HepG2 (cell line): ENCODE measurements around the gene OGFOD3. TPM values are rescaled to one million over a fixed set of nuclear protein-coding genes. Genes with fewer than 3 reads are reported as not detected.
A peak's percentile ranks its signal among the peaks of the same experiment; 100 is the strongest.

Experiments
- AKAP8 ChIP-seq: sonication (generic); formaldehyde crosslinking; IDR thresholded peaks from 2 replicates; pipeline ENCODE4 v1.5.1; 2020; ENCODE audit warnings: mild to moderate bottlenecking, missing genetic modification reagents
- CAMTA2 ChIP-seq: sonication (generic); formaldehyde crosslinking; IDR thresholded peaks from 2 replicates; pipeline ENCODE4 v1.4.0; 2020; ENCODE audit warnings: mild to moderate bottlenecking, missing genetic modification reagents, borderline replicate concordance
- CREB1 ChIP-seq, 2 experiments: fragments of 450-650 bp in 1 of 2; IDR thresholded peaks; 2 replicates each; pipeline ENCODE4 v1.6.1; 2016 to 2017; ENCODE audit warnings: control low read depth in 1 of 2, mild to moderate bottlenecking in 1 of 2, missing compliant biosample characterization in 1 of 2, missing genetic modification characterization in 1 of 2
- CSRNP1 ChIP-seq: sonication (generic); formaldehyde crosslinking; IDR thresholded peaks from 2 replicates; pipeline ENCODE4 v1.8.1; 2023; ENCODE audit warnings: mild to moderate bottlenecking, missing genetic modification reagents
- GABPB1 ChIP-seq: IDR thresholded peaks from 2 replicates; pipeline ENCODE4 v1.6.1; 2016; ENCODE audit warnings: mild to moderate bottlenecking, missing genetic modification reagents, moderate library complexity, missing compliant biosample characterization
- HOXA3 ChIP-seq: sonication (generic); formaldehyde crosslinking; IDR thresholded peaks from 2 replicates; pipeline ENCODE4 v1.5.0; 2020; ENCODE audit warnings: missing genetic modification reagents
- MYPOP ChIP-seq: sonication (generic); formaldehyde crosslinking; IDR thresholded peaks from 2 replicates; pipeline ENCODE4 v1.8.1; 2023; ENCODE audit warnings: mild to moderate bottlenecking, moderate library complexity, missing genetic modification reagents
- NFKBIZ ChIP-seq: IDR thresholded peaks from 2 replicates; pipeline ENCODE4 v1.6.1; 2018; ENCODE audit warnings: missing genetic modification reagents, missing compliant biosample characterization
- NRL ChIP-seq: sonication (generic); formaldehyde crosslinking; IDR thresholded peaks from 2 replicates; pipeline ENCODE4 v1.5.0; 2020; ENCODE audit warnings: missing genetic modification reagents, mild to moderate bottlenecking, moderate library complexity, borderline replicate concordance
- PATZ1 ChIP-seq: sonication (generic); formaldehyde crosslinking; IDR thresholded peaks from 2 replicates; pipeline ENCODE4 v1.4.0; 2020; ENCODE audit warnings: missing genetic modification reagents
- PBX3 ChIP-seq: sonication (generic); formaldehyde crosslinking; IDR thresholded peaks from 2 replicates; pipeline ENCODE4 v1.8.1; 2023; ENCODE audit warnings: missing genetic modification reagents, inconsistent platforms, borderline replicate concordance
- RXRB ChIP-seq: IDR thresholded peaks from 2 replicates; pipeline ENCODE4 v1.6.1; 2016; ENCODE audit warnings: borderline replicate concordance, missing genetic modification reagents, missing compliant biosample characterization
- SALL1 ChIP-seq: sonication (generic); formaldehyde crosslinking; IDR thresholded peaks from 2 replicates; pipeline ENCODE4 v1.8.0; 2022; ENCODE audit warnings: mild to moderate bottlenecking, missing genetic modification reagents
- SAP130 ChIP-seq: IDR thresholded peaks from 2 replicates; pipeline ENCODE4 v1.6.1; 2016; ENCODE audit warnings: low read depth
- SATB2 ChIP-seq: sonication (generic); formaldehyde crosslinking; IDR thresholded peaks from 2 replicates; pipeline ENCODE4 v1.5.0; 2020; ENCODE audit warnings: missing genetic modification reagents
- THAP8 ChIP-seq: sonication (generic); formaldehyde crosslinking; IDR thresholded peaks from 2 replicates; pipeline ENCODE4 v1.5.1; 2020; ENCODE audit warnings: missing genetic modification reagents, mild to moderate bottlenecking, borderline replicate concordance
- TOPORS ChIP-seq: sonication (generic); formaldehyde crosslinking; IDR thresholded peaks from 2 replicates; pipeline ENCODE4 v1.8.0; 2023; ENCODE audit warnings: mild to moderate bottlenecking, missing genetic modification reagents
- ZNF205 ChIP-seq: IDR thresholded peaks from 2 replicates; pipeline ENCODE4 v1.6.1; 2018; ENCODE audit warnings: missing biosample characterization, missing genetic modification reagents
- ZNF260 ChIP-seq: sonication (generic); formaldehyde crosslinking; IDR thresholded peaks from 2 replicates; pipeline ENCODE4 v1.4.0; 2020; ENCODE audit warnings: missing genetic modification reagents, low read depth, mild to moderate bottlenecking, borderline replicate concordance
- ZNF510 ChIP-seq: sonication (generic); formaldehyde crosslinking; IDR thresholded peaks from 2 replicates; pipeline ENCODE4 v1.4.0; 2020; ENCODE audit warnings: low read depth, mild to moderate bottlenecking, missing genetic modification reagents
- polyA plus RNA-seq, 8 experiments: library from polyadenylated mRNA; depleted of rRNA in 3 of 8; stranded (reverse) in 7 of 8; unstranded in 1 of 8; fragments of >200 nt; fragmentation: Illumina TruSeq in 4 of 8; extraction: Trizol in 4 of 8; gene quantifications; 2 replicates each; pipeline versions ENCODE4 v1.2.1 to v1.2.3, GENCODE V29; 2011 to 2016; ENCODE audit warnings: low read depth in 4 of 8, missing spikeins in 1 of 8, mixed read lengths in 1 of 8; ENCODE audit not compliant: insufficient read depth in 1 of 8
- total RNA-seq, 5 experiments: library from RNA; depleted of rRNA; stranded (reverse); fragments of >200 nt; fragmentation: Illumina TruSeq; extraction: Trizol; gene quantifications; 2 replicates each; pipeline ENCODE4 v1.2.3, GENCODE V29; 2016; ENCODE audit warnings: low read depth in 1 of 5

Gene OGFOD3
- total and polyA plus RNA-seq, 2 of the 13 experiments (the other 11 are each of a cell fraction or from before 2014, with no cell fraction given), result 40.0 to 42.1 TPM

GRCh38 chr17:82461827-82462524, 43.6 kb upstream of the OGFOD3 start (continued):
- TF ChIP-seq CREB1 (IDR thresholded peaks at IDR 0.05) (no peak), CREB1 (CRISPR knock-in tag; IDR thresholded peaks at IDR 0.05) (peak; percentile 43; the same call in 1 of the 2 replicates), SAP130 (CRISPR knock-in tag) (peak; percentile 81), CSRNP1 (CRISPR knock-in tag) (no peak), NFKBIZ (CRISPR knock-in tag) (no peak), ZNF260 (CRISPR knock-in tag) (no peak), MYPOP (no peak), HOXA3 (CRISPR knock-in tag) (peak; percentile 77), CAMTA2 (CRISPR knock-in tag) (0 out of 2 replicates have a peak, but pooled peaks have one; percentile 67), PATZ1 (peak; percentile 95), GABPB1 (CRISPR knock-in tag) (0 out of 2 replicates have a peak, but pooled peaks have one; percentile 12), AKAP8 (CRISPR knock-in tag) (no peak), PBX3 (no peak), NRL (CRISPR knock-in tag) (no peak; the same call in 1 of the 2 replicates), RXRB (CRISPR knock-in tag) (peak; percentile 71), SALL1 (CRISPR knock-in tag) (peak; percentile 88), TOPORS (CRISPR knock-in tag) (peak; percentile 84), ZNF205 (CRISPR knock-in tag) (peak; percentile 27; the same call in 1 of the 2 replicates), SATB2 (no peak), ZNF510 (CRISPR knock-in tag) (no peak), THAP8 (no peak)
